Kidney glomerular epithelial cell (primary cell): ENCODE measurements around the gene MYO3B.

ENCODE experiments used
- DNase-seq: peaks from one replicate; lab custom pipeline; 2025; lab: John Stamatoyannopoulos, UW

Gene MYO3B, protein sequence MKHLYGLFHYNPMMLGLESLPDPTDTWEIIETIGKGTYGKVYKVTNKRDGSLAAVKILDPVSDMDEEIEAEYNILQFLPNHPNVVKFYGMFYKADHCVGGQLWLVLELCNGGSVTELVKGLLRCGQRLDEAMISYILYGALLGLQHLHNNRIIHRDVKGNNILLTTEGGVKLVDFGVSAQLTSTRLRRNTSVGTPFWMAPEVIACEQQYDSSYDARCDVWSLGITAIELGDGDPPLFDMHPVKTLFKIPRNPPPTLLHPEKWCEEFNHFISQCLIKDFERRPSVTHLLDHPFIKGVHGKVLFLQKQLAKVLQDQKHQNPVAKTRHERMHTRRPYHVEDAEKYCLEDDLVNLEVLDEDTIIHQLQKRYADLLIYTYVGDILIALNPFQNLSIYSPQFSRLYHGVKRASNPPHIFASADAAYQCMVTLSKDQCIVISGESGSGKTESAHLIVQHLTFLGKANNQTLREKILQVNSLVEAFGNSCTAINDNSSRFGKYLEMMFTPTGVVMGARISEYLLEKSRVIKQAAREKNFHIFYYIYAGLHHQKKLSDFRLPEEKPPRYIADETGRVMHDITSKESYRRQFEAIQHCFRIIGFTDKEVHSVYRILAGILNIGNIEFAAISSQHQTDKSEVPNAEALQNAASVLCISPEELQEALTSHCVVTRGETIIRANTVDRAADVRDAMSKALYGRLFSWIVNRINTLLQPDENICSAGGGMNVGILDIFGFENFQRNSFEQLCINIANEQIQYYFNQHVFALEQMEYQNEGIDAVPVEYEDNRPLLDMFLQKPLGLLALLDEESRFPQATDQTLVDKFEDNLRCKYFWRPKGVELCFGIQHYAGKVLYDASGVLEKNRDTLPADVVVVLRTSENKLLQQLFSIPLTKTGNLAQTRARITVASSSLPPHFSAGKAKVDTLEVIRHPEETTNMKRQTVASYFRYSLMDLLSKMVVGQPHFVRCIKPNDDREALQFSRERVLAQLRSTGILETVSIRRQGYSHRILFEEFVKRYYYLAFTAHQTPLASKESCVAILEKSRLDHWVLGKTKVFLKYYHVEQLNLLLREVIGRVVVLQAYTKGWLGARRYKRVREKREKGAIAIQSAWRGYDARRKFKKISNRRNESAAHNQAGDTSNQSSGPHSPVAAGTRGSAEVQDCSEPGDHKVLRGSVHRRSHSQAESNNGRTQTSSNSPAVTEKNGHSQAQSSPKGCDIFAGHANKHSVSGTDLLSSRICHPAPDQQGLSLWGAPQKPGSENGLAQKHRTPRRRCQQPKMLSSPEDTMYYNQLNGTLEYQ (N-terminal part only)

DNA sequence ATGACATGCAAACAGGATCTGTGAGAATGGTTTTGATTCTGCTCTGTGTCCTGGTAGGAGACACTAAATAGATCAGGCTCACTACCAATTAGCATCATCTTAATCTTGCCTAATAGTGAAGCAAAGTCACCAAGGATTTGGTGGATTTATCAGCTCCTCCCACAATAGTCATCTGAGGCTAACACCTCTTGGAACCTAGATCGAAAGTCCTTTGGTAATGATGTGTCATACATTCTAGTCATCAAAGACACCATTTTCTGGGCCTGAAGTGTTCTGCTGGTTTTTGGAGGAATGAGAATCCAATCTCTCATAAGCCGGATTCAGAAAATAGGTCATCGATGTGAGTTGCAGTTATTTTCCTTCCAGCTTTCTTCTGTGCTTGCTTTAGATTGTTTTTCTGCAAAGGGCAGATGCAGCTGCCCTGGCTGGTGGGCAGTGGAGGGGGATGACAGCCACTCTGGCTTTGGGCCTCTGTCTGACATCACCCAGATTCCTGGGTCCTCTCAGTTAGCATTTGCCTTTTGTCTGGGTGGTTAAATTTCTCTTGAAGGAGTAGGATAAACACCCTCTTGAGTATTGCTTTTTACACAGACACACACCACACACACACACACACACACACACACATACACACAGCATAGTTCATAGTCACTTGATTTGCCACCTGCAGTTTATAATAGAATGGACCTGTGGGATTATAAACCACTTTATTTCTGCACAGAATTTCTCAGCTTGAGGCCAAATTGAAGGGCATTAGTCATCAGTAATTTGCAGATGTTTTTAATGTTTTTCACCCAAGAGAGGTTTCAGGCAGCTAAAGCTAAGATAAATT lies at the start of gene MYO3B:
TSS of gene MYO3B (plus strand) at position 198 of the 832 bp plus-strand sequence. CDS start at position 339, 141 bp downstream.
- peak; percentile 16 for DNase-seq

DNA sequence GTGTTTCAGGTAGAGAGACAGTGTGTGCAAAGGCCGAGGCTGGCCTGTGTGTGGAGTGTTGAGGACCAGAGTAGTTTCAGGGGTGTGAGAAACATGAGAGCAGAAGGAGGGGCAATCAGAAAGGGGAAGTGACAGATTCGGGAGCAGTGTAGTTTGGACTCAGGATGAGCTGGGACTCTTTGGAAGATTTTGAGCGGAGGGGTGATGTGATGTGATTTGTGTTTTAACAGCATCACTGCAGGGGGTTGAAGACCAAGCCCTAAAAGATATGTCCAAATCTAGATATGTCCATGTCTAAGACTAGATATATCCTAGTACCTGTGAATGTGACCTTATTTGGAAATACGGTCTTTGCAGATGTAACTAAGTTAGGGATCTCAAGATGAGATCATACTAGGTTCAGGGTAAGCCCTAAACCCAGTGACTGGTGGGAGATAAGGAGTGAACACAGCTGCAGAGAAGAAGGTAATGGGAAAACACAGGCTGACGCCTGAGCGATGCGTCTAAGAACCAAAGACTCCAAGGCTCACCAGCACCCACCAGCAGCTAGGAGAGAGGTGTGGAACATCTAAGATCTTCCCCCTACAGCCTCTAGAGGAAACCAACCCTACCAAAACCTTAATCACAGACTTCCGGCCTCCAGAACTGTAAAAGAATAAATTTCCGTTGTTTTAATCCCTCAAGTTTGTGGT lies 38.5 kb upstream of the MYO3B start:
- no peak for DNase-seq

DNA sequence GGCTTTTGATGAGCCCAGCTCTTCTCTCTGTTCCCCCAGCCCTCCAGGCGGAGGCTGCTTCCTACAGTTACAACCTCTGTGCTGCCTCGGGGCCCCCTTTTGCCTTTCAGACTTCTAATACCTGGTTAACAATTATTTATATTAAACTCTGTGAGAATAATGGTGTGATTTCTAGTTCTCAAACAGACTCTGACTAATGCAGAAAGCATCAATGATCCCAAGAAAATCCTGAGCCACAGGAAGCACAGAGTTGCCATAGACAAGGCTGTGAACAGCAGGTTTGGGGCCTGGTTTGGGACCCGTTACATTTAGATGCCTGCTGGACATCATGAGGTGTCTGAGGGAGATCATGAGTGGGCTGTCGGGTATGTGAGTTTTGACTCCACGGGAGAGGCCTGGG lies 37.4 kb upstream of the MYO3B start:
- peak; percentile 20 for DNase-seq

DNA sequence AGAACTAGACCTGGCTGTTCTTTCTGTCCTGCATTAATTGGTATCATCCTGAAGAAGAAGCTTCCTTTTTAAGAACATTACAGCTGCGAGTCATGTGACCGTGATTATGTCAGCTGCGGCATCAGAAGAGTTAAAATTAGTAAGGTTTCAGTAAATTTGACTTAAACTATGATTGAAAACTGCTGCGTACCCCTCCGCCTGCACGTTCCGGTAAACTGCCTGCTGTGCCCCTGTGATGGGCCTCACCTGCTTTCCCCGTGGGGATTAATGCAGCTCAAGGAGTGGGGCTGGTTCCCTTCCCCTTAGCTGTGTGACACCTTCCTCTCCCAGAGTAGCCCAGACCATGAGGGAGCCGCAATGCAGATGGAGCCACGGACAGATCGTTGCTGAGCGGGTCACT lies 36.1 kb upstream of the MYO3B start:
- no peak for DNase-seq

DNA sequence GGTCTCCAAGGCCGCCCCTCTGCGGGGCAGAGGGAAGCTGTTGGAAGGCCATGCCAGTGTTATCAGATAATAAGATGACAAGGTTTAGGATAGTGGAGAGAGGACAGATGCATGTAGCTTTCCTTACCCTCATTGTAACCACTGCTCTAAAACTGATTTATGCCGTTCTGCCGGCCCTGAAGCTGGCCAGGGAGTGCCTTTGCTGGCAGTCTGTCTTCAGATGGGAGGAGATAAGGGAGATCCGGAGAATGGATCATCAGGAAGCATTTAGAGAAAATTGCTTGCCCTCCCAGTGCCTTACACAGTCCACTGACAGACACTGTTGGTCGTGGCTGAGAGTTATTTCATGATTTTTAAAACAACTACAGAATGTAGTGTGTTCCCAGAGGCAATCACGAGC lies 35.4 kb upstream of the MYO3B start:
- no peak for DNase-seq

DNA sequence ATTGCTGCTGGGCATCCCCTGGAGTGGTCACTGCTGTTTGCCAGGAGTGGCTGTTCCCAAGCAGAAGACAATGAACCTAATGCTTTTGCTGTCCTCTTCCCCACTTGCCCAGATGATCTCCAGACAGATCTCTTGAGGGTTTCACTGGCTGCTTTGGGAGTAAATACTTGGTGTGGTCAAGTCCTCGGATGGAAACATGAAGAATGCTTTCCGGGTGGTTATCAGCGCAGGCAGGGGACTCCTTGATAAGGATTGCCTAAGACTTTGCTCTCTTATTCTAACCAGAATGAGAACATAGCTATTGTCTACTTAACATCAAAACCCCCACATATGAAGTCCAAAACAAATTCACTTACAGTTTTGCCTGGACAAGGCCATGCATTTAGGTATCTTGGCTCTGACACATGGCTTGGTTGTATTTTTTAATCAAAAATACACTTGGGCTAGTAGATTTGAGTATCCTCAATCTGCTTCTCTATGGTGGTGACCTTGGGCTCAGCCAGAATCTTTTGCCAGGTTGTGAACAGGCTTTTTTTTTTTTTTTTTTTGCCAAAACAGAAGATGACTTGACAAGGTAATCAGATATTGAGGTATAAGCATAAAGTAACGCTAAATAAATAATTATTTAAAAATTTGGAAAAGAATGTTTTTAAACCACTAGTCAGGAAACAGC lies 34.8 kb upstream of the MYO3B start:
- no peak for DNase-seq

DNA sequence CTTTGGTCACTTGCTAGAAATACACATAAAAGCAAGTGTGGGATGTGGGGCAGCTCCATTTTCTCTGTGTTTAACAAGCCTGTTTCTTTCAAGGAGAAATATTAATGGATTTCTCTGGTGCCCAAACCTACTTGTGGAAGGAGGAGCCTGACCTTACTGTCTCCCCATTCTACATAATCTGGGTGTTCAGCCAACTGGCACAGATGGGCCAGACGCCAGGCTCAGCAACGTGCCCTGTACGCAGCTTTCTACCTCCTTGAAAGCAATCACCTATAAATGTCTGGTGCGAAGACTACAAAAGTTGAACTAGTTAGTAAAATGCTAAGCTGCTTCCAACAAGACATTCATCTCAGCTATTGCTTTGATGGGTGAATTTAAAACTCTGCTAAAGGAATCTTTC lies 33.2 kb upstream of the MYO3B start:
- no peak for DNase-seq

DNA sequence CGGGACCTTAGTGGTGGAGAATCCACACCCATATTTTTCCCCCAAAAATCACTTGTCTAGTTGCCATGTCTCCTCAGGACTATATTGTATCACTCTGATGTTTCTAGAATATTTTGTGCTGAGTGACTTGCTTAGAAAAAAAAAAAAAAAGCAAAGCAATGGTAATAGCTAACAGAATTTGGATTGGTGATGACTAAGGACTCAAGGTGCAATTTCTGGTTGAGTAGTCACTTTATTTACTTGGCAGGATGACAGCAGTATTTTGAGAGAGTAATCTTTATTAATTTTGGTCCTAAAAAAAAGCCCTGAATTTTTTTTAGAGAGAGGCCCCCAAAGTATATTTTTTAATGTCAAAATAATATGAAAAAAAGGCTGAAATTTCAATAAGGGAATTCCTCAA lies 32.8 kb upstream of the MYO3B start:
- DNase-seq = no peak

DNA sequence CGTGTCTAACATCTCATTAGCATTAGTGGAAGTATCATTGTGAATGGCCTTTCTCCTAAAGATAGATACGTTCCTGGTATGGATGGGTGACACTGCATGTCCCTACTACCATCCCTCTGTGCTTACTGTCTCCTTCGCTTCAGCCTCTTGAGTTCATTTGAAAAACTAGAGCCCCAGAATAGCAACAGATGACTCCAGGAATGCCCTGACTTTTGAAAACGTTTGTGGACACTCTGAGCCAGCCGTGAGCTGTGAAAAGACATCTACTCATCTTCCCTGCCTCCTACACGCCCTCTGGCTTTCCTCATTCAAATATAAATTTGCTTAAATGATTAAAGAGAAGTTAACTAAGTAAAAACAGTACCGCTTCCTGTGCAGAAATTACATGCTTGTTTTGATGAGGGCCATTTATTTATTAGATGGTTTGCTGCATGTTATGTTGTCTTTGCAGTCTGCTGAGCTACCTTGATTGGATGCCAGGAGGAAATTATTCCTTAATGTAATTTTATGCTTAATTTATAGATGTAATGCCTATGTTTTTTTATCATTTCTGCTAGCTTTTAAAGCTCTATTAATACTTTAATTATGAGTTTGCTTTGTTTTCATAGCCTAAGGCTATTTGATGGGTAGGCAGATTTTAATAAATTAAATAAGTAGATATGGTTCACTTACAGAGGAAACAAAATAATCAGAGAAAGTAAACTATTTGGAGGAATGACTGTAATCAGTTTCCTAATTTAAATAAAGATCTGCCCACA lies 32.1 kb upstream of the MYO3B start:
- no peak for DNase-seq

DNA sequence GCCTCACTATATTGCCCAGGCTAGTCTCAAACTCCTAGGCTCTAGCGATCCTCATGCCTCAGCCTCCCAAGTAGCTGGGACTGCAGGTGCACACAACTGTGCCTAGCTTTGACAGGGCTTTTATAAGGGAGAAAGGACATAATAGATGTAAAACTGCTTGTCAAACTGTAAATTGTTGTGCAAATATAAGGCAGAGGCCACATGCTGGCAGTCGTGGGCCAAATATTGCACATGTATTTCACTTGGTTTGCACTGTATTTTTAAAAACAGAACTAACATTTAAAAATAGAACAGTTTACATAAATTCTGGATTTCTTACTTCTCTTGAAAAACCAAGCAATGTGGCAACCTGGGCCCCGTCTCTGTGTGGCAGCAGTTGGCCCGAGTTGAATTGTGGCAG lies 31.2 kb upstream of the MYO3B start:
- DNase-seq = no peak

DNA sequence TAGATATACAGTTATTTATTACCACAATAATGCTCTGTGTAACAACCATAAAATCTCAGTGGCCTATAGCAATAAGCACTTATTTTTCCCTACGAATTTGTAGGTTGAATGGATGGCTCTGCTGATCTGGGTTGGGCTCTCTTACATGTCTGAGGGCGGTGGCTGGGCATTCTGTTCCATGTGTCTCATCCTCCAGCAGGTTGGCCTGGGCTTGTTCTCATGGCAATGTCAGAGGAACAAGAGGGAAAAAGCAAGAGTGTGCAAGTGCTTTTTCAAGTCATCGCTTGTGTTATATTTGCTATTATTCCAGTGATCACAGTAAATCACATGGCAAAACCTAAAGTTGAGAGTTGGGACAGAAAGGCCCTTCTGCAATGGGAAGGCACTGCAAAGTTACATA lies 30.4 kb upstream of the MYO3B start:
- no peak for DNase-seq

DNA sequence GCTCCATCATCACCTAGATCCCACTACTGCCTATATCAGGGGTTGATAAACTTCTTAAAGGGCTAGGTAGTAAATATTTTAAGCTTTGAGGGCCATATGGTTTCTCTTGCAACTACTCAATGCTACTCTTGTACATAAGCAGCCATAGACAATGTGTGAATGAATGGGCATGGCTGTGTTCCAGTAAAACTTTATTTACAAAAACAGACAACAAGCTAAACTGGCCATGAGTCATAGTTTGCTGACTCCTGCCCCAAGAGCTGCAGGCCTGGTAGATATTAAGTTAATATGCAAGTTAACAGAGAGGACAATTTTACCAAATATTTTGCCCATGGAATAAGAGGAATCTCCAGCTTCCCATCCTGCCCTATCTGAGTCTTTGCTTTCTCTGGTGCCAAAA lies 29.8 kb upstream of the MYO3B start:
- no peak for DNase-seq

DNA sequence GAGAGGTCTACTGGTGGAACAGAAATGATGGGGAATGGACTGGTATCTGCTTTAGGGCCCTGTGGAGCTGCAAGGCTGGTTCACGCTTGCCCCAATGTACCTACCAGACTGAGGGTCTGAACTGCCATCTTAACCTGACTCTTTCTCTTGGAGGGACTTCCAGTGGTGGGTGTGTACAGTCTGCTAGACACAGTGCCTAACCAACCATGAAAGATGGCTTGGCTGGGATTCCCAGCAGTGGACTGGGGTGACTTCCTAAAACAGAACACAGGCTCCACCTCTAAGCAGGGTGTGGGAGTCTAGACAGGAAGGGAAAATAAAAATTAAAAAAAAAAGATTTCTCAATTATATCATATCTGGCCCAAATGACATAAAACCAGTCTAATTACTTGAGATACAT lies 25.5 kb upstream of the MYO3B start:
- no peak for DNase-seq

DNA sequence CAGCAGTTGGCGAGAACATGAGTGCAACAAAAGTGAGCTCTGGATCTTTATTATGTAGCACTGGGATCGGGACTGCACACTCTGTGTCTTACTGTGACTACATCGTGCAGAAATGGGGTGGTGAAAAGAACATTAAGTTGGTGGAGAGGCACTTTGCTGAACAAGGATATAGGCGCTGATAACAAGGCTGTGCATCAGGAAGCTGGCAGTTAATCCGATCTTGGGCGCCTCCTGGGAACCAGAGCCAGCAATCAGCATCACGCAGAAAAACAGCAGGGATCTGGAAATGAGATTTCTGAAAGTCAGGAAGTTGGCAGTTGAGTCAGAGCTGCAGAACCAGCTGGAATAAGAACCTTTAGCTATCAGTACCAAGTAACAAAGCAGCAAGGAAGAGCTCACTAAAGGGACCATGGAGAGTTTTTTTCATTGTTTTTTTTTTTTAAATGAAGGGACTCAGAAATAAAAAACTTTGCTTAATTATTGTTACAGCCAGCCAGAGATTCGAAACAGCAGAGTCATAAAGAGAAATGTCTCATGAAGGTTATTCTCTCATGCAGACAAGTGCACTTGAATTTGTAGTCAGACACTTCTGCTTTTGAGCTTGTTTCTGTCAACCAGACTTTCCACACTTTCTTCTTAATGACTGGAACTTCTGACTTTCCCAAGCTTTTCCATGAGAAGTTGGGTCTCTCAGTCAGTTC lies 22.8 kb upstream of the MYO3B start:
- DNase-seq = no peak

DNA sequence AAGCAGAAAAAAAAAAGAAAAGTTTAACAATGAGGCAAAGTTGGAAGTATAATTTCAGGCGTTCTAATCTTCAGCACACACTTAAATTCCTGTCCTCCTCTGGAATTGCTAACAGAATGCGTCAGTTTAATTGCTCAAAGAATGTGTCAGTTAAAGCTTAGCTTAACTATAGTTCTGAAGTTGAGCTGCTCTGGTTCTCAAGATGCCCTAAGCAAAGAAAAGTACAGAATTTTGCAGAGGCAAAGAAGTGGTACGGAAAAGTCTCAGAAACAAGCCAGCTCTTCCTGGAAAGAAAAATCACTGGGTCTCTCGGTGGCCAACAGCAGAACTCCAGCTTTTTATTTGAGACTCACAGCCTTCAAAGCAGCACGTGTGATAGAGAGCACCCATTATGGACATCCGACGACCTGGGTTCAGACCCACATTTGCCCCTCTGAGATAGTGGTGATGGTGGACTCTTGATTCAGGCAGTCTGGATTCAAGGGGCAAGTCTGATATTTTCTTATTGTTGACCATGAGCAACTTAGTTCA lies 22.2 kb upstream of the MYO3B start:
- DNase-seq = no peak

DNA sequence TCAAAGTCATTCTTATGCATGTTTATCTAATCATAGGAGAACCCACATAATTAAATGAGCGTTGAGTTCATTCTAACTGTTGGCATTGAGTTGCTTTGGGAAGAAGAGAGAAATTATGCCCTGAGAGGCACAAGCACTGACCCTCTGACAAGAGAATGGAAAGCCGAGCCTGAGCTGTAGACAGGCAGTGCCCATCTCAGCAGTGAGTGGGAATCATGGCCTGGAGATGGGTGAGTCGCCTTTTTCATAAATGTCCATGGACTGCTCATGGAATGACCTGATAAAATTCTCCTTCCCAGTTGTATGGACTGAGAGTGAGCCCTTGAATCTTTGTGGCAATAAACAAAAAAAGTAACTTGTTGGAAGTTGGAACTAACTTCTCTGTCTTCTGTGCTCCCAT lies 21.4 kb upstream of the MYO3B start:
- no peak for DNase-seq

DNA sequence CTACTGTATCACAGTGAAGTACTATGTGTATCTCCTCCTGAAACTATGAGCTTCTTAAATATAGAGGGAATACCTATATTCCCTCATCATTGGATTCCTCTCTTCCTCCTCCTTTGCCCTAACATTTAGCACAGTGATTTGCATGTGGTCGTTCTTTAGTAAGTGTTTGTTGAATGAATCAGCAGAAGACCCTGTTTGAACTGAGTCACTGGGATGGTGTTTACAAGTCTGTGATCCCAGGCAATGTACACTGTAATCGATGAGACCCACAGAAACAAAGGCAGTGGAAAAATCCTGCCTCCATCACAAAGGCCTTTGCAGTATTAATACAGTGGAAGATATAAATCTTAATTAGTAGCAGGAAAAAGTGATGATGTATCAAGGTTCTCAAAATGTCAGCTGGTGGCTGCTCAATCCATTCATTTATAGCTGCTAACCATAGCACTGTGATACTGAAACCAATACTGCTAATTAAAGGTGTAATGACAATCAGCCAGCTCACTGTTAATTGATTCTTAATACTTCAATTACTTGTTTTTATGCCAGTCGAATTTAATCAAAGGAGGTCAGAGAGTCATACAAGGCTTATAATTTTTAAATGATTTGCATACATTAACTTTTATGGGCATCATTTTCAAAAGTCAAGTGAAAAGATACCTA lies 20.8 kb upstream of the MYO3B start:
- no peak for DNase-seq

DNA sequence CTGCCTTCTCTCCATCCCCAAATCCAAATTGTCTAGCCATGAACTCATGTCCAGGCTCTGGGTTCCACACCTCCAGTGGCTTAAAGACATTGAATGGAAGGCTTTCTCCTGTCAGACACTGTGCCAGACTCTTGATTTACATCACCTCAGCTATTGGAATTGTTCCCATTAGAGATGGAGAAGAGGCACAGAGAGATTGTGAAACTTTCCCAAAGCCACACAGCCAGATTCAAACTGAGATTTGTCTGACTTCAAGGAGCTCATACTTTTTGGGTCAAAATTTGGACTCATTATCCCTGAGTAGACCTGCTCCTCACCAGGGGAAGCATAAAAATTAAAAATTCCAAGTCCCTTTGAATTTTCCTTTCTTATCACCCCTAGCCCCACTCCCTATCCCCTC lies 18.9 kb upstream of the MYO3B start:
- DNase-seq = no peak
